Gastroesophageal sphincter (tissue), 4 donors: ENCODE results near the gene NR6A1. TPM values are rescaled to one million over a fixed set of nuclear protein-coding genes. Genes with fewer than 3 reads are reported as not detected.

ENCODE experiments used
- ATAC-seq: fragments of 150-250 bp; one replicate; pipeline ENCODE4 v1.9.1; 2016; ENCODE audit warnings: mild to moderate bottlenecking, moderate library complexity
- H3K27ac ChIP-seq, 4 donors: fragments of 200-600 bp; sonication (generic) in 3 of 4; 1 replicate in 3 of 4; 2 replicates in 1 of 4; pipeline ENCODE4 v1.5.1; 2016 to 2019
- H3K27me3 ChIP-seq: fragments of 200-600 bp; sonication (generic); one replicate; pipeline ENCODE4 v1.5.1; 2019
- H3K36me3 ChIP-seq, 2 donors: fragments of 200-600 bp; sonication (generic); one replicate each; pipeline ENCODE4 v1.5.1; 2019; ENCODE audit warnings: control low read depth in 1 of 2
- H3K4me1 ChIP-seq, 3 donors: fragments of 200-600 bp; sonication (generic); 1 replicate in 2 of 3; 2 replicates in 1 of 3; pipeline ENCODE4 v1.5.1; 2016 to 2019; ENCODE audit warnings: control low read depth in 2 of 3
- H3K4me3 ChIP-seq, 2 donors: fragments of 200-600 bp; sonication (generic); one replicate each; pipeline ENCODE4 v1.5.1; 2019; ENCODE audit warnings: mild to moderate bottlenecking in 1 of 2, moderate library complexity in 1 of 2
- H3K9me3 ChIP-seq, 3 donors: fragments of 200-600 bp; sonication (generic); one replicate each; pipeline ENCODE4 v1.5.1; 2017 to 2019; ENCODE audit warnings: control low read depth in 2 of 3
- EP300 ChIP-seq: sonication (generic); formaldehyde crosslinking; IDR thresholded peaks from one replicate; pipeline ENCODE4 v1.6.1; 2017; ENCODE audit warnings: antibody characterized with exemption, mild to moderate bottlenecking
- POLR2A ChIP-seq, 2 donors: fragments of 450-650 bp; IDR thresholded peaks; one replicate each; pipeline ENCODE4 v1.6.1; 2017; ENCODE audit warnings: antibody characterized with exemption in 2 of 2, mild to moderate bottlenecking in 2 of 2, moderate library complexity in 1 of 2
- POLR2AphosphoS5 ChIP-seq: sonication (generic); formaldehyde crosslinking; IDR thresholded peaks from one replicate; pipeline ENCODE4 v1.6.1; 2017; ENCODE audit warnings: antibody characterized with exemption
- WGBS, 2 donors: methylation state at CpG; one replicate each; pipeline ENCODE4 v1.1.5; 2018; ENCODE audit warnings: low coverage in 1 of 2; 5-methylcytosine and 5-hydroxymethylcytosine counted together
- total RNA-seq, 4 donors: library from RNA; depleted of rRNA; stranded (reverse); fragments of >200 nt; gene quantifications; one replicate each; pipeline ENCODE4 v1.1.0, GENCODE V29; 2016
- TF ChIP-seq, protein P1 (sequence below), 4 experiments: fragments of 200-600 bp in 2 of 4; fragments of 450-650 bp in 2 of 4; sonication (generic) in 1 of 4; IDR thresholded peaks; one replicate each; pipeline ENCODE4 v1.5.1; 2017 to 2019; ENCODE audit warnings: antibody characterized with exemption in 4 of 4, mild to moderate bottlenecking in 2 of 4, moderate library complexity in 2 of 4

Gene NR6A1
- total RNA-seq, 4 donors from 2014 or later: 0.16 to 4.4 (median 0.62) TPM

DNA sequence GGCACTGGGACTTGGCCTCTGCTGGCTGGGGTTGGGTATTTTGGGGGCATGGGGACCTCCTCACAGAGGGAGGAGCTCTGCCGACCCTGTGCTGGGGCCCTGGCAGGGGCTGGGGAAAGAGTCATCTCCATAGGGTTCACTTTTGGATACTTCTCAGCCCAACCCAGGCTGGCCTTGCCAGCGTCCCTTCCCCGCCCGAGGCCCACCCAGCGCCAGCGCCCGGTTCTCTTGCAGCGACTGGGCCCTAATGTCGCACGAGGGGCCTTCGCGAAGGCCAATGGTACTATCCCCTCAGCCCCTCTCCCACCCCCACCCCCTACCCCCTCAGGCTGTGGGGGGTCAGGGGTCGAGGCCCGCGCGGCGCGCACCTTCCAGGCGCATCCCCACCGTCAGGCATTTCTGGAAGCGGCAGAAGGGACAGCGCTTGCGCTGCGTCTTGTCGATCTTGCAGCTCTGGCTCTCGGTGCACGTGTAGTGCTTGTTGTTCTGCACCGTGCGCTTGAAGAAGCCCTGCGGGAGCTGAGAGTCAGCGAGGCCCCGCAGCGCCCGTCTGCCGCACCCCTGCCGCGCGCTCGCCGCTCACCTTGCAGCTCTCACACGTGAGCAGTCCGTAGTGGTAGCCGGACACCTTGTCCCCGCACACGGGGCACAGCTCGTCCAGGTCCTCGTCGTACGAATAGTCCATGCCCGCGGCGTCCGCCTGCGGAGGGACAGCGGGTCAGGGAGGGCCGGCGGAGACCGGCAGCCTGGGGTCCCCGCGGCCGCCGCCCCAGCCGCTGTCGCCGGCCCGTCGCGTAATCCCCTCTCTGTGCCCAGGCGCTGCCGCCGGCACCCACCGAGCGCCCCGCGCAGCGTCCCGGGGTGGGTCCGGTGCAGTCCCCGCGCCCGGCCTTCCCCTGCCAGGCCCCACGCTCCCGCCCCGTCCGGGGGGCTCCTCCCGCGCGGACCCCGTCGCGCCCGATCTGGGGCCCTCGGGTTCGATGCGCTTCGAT is 268.1 kb downstream of the NR6A1 start:
- peaks cover 91% of the 10 kb centered on the region for H3K27me3 ChIP-seq
- peaks cover 0 to 24% (median 13%) of the 10 kb centered on the region in 3 donors for H3K4me1 ChIP-seq
- no peak overlapping the region for H3K27ac ChIP-seq
- H3K9me3 ChIP-seq: no peaks in the 10 kb centered on the region
- 2% methylated on average over 11 of the region's 96 CpGs; no CpG with 5 or more reads in 1 of the 2 donors for WGBS, 2 donors
- H3K4me3 ChIP-seq: peak overlapping the region in 1 of 2 donors; percentile 35
- TF ChIP-seq, protein P1, sequence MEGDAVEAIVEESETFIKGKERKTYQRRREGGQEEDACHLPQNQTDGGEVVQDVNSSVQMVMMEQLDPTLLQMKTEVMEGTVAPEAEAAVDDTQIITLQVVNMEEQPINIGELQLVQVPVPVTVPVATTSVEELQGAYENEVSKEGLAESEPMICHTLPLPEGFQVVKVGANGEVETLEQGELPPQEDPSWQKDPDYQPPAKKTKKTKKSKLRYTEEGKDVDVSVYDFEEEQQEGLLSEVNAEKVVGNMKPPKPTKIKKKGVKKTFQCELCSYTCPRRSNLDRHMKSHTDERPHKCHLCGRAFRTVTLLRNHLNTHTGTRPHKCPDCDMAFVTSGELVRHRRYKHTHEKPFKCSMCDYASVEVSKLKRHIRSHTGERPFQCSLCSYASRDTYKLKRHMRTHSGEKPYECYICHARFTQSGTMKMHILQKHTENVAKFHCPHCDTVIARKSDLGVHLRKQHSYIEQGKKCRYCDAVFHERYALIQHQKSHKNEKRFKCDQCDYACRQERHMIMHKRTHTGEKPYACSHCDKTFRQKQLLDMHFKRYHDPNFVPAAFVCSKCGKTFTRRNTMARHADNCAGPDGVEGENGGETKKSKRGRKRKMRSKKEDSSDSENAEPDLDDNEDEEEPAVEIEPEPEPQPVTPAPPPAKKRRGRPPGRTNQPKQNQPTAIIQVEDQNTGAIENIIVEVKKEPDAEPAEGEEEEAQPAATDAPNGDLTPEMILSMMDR (IDR thresholded peaks at IDR 0.05): no peak
- TF ChIP-seq POLR2A (IDR thresholded peaks at IDR 0.05) (no peak), POLR2AphosphoS5 (no peak), EP300 (no peak)
- no peaks in the 10 kb centered on the region for H3K36me3 ChIP-seq
- no peak for ATAC-seq

DNA sequence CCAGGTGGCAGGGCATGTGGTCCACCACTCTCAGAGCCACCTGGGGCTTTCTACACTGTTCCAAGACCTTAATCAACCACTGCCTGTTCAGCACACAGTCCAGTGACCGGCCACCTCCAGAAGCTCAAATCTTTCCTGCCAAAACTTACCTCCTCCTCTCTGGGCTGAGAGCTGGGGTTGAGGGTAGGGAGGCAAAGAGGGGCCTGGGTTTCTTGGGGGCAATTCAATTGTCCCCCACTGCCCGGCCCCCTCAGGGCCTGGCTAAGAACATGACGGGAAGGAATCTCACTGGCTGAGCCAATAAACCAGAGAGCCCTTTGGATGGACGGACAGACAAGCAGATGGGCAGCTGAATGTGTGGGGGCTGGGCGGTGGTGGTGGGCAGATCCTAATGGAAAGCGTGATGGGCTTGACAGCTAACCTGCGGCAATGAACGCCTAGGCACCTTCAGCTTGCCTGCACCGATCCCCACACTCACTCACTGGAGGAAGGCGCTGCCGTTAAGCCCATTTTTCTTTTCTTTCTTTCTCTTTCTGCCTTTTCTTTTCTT is 269.3 kb downstream of the NR6A1 start:
- Histone ChIP-seq H3K27ac (no peak overlapping the region), H3K36me3 (no peaks in the 10 kb centered on the region), H3K4me1 (peaks cover 0 to 24% (median 13%) of the 10 kb centered on the region in 3 donors), H3K4me3 (no peak overlapping the region), H3K9me3 (no peaks in the 10 kb centered on the region), H3K27me3 (peaks cover 94% of the 10 kb centered on the region)
- no peak for TF ChIP-seq POLR2AphosphoS5
- TF ChIP-seq, protein P1 (IDR thresholded peaks at IDR 0.05): no peak
- no peak for TF ChIP-seq EP300
- TF ChIP-seq POLR2A (IDR thresholded peaks at IDR 0.05): no peak
- no peak for ATAC-seq
- WGBS, 2 donors: 64 to 68% methylated on average over 3 to 4 of the region's 11 CpGs

DNA sequence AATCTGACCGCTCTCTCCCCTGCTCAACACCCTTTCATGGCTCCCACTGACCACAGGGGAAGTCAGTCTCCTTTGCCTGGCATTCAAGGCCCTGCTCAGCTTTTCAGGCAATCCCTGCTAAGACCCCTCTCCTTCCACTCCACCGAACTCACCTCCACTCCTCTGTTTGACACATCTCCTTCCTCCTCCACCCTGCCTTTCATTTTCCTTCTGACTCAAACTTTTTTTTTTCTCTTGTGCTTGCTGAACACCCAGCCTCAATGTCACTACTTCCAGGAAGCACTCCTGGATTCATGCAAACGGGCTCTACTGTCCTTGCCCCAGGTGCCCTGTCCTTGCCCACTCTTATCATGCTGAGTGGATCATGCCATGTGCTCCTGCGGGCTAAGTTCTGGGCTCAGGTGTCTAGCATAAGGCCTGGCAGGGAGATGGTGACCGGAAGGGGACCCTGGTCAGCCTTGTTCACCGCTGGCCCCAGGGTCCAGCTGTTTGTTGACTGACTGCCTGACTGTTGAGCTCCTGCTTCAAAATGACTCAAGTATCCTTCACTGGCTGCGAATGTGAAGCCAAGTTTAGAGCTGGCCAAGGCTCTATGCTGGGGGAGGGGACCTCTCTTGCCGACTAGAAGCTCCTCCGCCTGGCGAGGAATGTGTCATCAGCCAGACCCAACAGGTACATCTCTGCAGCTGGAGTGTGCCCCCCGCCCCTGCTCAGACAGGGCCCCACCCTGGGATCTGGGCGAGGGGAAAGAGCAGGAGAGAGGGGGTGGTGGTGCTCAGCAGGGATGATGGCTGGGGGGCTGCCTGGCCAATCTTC is 270.1 kb downstream of the NR6A1 start:
- ATAC-seq: no peak
- H3K27ac ChIP-seq: no peak overlapping the region
- 51 to 100% methylated on average over 3 to 4 of the region's 12 CpGs for WGBS, 2 donors
- H3K4me3 ChIP-seq: no peak overlapping the region
- peaks cover 94% of the 10 kb centered on the region for H3K27me3 ChIP-seq
- H3K4me1 ChIP-seq: peaks cover 0 to 24% (median 13%) of the 10 kb centered on the region in 3 donors
- H3K9me3 ChIP-seq: no peaks in the 10 kb centered on the region
- H3K36me3 ChIP-seq: no peaks in the 10 kb centered on the region
- TF ChIP-seq, protein P1 (IDR thresholded peaks at IDR 0.05): no peak
- no peak for TF ChIP-seq POLR2AphosphoS5
- no peak for TF ChIP-seq POLR2A (IDR thresholded peaks at IDR 0.05)
- no peak for TF ChIP-seq EP300

DNA sequence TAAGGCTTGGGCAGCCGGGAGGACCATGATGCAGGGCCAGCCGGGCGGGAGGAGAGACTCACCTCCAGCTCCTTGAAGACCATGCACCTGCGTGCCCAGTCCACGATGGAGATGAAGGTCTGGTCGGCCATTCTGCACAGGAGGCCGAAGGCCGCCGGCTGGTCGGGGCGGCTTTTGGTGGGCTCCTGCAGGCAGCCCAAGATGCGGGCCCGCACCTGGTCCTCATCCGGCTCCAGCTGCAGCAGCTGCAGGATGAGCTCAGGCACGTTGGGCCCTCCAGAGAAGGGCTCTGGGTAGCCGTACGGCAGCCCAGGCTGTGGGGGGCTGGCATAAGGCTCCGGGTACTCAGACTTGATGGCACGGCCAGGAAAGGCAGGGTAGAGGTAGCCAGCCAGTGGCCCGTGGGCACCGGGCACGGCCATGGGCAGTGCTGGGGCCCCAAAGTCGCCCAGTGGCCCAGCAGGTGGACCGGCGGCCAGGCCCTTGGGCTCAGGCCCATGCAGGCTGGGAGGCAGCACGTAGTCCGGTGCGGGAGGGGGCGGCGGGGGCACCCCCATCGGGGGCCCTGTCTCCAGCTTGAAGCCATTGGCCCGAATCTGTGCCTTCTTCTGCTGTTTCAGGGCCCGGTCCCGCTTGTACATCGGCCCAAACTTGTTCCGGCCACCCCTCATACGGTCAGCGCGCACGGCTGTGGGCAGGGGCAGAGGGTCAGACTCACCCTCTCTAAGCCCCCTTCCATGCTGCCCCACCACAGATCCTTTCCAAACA is 270.9 kb downstream of the NR6A1 start:
- Histone ChIP-seq H3K27ac (no peak overlapping the region), H3K36me3 (no peaks in the 10 kb centered on the region), H3K4me3 (no peak overlapping the region), H3K4me1 (peaks cover 0 to 24% (median 13%) of the 10 kb centered on the region in 3 donors), H3K9me3 (no peaks in the 10 kb centered on the region), H3K27me3 (peaks cover 94% of the 10 kb centered on the region)
- TF ChIP-seq EP300 (no peak), POLR2A (IDR thresholded peaks at IDR 0.05) (no peak), POLR2AphosphoS5 (no peak)
- ATAC-seq: no peak
- 88% methylated on average over 8 of the region's 40 CpGs; no CpG with 5 or more reads in 1 of the 2 donors for WGBS, 2 donors
